Measurements from ENCODE around the gene PDSS2. TPM values are rescaled to one million over a fixed set of nuclear protein-coding genes. Genes with fewer than 3 reads are reported as not detected.

PDSS2 gene
- total and polyA plus RNA-seq, 7 donors, result 4.7 to 16.7 (median 9.3) TPM

GRCh38 chr6:107330168-107330567 is 129.2 kb downstream of the PDSS2 start:
- Histone ChIP-seq H3K36me3 (ENCODE audit: insufficient read depth in 1 of 2, low read depth in 1 of 2) (peaks cover 0 to 13% of the 10 kb centered on the region in 2 donors), H3K4me3 (no peak overlapping the region), H3K9me3 (no peaks in the 10 kb centered on the region), H3K27ac (no peak overlapping the region), H3K27me3 (ENCODE audit: insufficient read depth in 3 of 3, low read length in 2 of 3) (no peaks in the 10 kb centered on the region), H3K4me1 (no peaks in the 10 kb centered on the region)
- WGBS, 3 donors, result 89 to 91% (median 91%) methylated on average over 4 of the region's 4 CpGs
- TF ChIP-seq CTCF (IDR thresholded peaks at IDR 0.05), result no peak
- no peak for ATAC-seq
- DNase-seq, result no peak
- intact Hi-C loops (cut with DNase I), result no loop called here

GRCh38 chr6:107329063-107329860 is 130.1 kb downstream of the PDSS2 start:
- no peaks in the 10 kb centered on the region for H3K4me1 ChIP-seq
- WGBS, 3 donors, result 70 to 81% (median 76%) methylated on average over 5 of the region's 5 CpGs
- H3K9me3 ChIP-seq, result no peaks in the 10 kb centered on the region
- intact Hi-C loops (cut with DNase I), result no loop called here
- ATAC-seq (no peak), DNase-seq (no peak)
- no peaks in the 10 kb centered on the region for H3K27me3 ChIP-seq (ENCODE audit: insufficient read depth in 3 of 3, low read length in 2 of 3)
- H3K27ac ChIP-seq, result no peak overlapping the region
- H3K4me3 ChIP-seq, result no peak overlapping the region
- peaks cover 0 to 13% of the 10 kb centered on the region in 2 donors for H3K36me3 ChIP-seq (ENCODE audit: insufficient read depth in 1 of 2, low read depth in 1 of 2)
- no peak for TF ChIP-seq CTCF (IDR thresholded peaks at IDR 0.05)

DNA sequence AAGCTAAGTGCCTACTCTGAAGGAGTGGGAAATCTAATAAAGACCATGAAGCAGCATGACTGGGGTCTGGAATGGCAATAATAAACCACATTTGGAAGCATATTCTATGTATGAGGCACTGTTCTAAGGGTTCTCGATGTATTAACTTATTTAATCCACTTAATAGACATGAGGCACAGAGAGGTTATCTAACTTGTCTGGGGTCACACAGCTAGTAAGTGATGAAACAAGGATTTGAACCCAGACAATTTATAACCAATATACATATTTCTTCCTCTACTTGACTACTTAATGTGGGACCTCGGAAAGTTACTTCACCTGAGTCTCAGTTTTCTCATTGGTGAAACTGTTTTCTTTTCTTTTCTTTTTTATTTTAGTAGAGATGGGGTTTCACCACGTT is 131.3 kb downstream of the PDSS2 start:
- H3K36me3 ChIP-seq (ENCODE audit: insufficient read depth in 1 of 2, low read depth in 1 of 2), result peaks cover 0 to 7% of the 10 kb centered on the region in 2 donors
- WGBS, 3 donors, result 87 to 94% (median 91%) methylated on average over 3 of the region's 3 CpGs
- intact Hi-C loops (cut with DNase I), result no loop called here
- no peaks in the 10 kb centered on the region for H3K4me1 ChIP-seq
- TF ChIP-seq CTCF (IDR thresholded peaks at IDR 0.05), result no peak
- H3K4me3 ChIP-seq, result no peak overlapping the region
- no peaks in the 10 kb centered on the region for H3K9me3 ChIP-seq
- ATAC-seq (no peak), DNase-seq (no peak)
- no peak overlapping the region for H3K27ac ChIP-seq
- no peaks in the 10 kb centered on the region for H3K27me3 ChIP-seq (ENCODE audit: insufficient read depth in 3 of 3, low read length in 2 of 3)

DNA sequence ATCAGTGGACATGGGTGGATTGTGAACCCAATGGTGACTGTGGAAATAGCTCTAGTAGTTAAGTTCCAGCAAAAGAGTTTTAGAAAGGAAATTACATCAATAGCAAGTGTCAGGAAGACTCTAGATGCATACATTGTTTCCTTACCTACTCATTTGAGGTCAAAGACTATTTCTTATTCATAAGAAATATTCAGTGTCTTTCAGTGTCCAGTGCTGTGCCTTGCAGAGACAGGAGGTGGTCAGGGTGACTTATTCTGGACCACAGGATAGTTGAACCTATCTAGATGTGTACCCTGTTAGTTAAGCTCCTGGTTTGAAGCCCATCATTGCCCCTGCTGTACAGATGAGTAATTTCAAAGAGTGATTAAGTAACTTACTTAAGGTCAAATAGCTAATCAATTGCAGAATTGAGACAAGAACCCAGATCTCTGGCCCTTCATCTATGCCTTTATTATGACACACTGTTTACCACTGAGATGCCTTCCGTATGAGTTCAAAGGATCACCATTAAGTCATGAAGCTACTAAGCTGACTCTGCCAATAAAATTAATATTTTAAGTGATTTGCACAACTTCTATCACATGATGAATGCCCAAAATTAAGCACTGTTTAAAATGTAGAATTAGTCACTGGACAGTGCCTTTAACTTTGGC is 136.1 kb downstream of the PDSS2 start:
- no peak for DNase-seq
- no peak overlapping the region for H3K27ac ChIP-seq
- 90 to 97% (median 90%) methylated on average over 1 of the region's 1 CpG for WGBS, 3 donors
- H3K36me3 ChIP-seq (ENCODE audit: insufficient read depth in 1 of 2, low read depth in 1 of 2), result no peaks in the 10 kb centered on the region
- intact Hi-C loops (cut with DNase I), result no loop called here
- H3K27me3 ChIP-seq (ENCODE audit: insufficient read depth in 3 of 3, low read length in 2 of 3), result no peaks in the 10 kb centered on the region
- TF ChIP-seq CTCF (IDR thresholded peaks at IDR 0.05), result no peak
- H3K4me3 ChIP-seq, result no peak overlapping the region
- H3K4me1 ChIP-seq, result no peaks in the 10 kb centered on the region
- no peak for ATAC-seq
- no peaks in the 10 kb centered on the region for H3K9me3 ChIP-seq
